Activated T-cell treated with anti-CD3 and anti-CD28 coated beads, Interleukin-2, amount 50 U/mL, for 24 hours (primary cell): ENCODE results near the gene PMS2.
"Not testable (repeated sequence)": the region's sequence is repeated elsewhere in the genome, so short reads cannot be mapped to it uniquely, and the experiment has no call there.

Experiments used
- DNase-seq: peaks from one replicate; pipeline ENCODE4 v3.0.0-alpha.2; 2020
- H3K27ac Mint-ChIP-seq: 2 replicates; pipeline ENCODE4 v1.8.0; 2020; ENCODE audit warnings: mild to moderate bottlenecking, mixed read lengths
- H3K27me3 Mint-ChIP-seq: 2 replicates; pipeline ENCODE4 v1.8.0; 2020; ENCODE audit warnings: mixed read lengths
- H3K36me3 Mint-ChIP-seq: 2 replicates; pipeline ENCODE4 v1.8.0; 2020; ENCODE audit warnings: low read depth, mixed read lengths
- H3K4me1 Mint-ChIP-seq: 2 replicates; pipeline ENCODE4 v1.8.0; 2020; ENCODE audit warnings: low read depth, mixed read lengths
- H3K4me3 Mint-ChIP-seq: 2 replicates; pipeline ENCODE4 v1.8.0; 2020; ENCODE audit warnings: mild to moderate bottlenecking, moderate library complexity, mixed read lengths
- H3K9me3 Mint-ChIP-seq: 2 replicates; pipeline ENCODE4 v1.8.0; 2020; ENCODE audit warnings: mixed read lengths

The PMS2 gene

GRCh38 chr7:6008668-6009611, at the start of gene PMS2, which contains the start of gene AIMP2:
Gene PMS2 (minus strand): TSS chr7:6009049. CDS start chr7:6009019, 30 bp downstream.
Gene AIMP2 (plus strand): TSS chr7:6009272. CDS start chr7:6009364, 92 bp downstream.
- Mint-ChIP-seq H3K4me3 (peak within 1 kb of the TSS; percentile 90), H3K9me3 (no peaks in the 10 kb centered on the region), H3K27me3 (no peaks in the 10 kb centered on the region), H3K4me1 (peaks cover 47% of the 10 kb centered on the region), H3K27ac (peak within 1 kb of the TSS; percentile 97), H3K36me3 (peaks cover 63% of the 10 kb centered on the region)
- peak; percentile 97 for DNase-seq

DNA sequence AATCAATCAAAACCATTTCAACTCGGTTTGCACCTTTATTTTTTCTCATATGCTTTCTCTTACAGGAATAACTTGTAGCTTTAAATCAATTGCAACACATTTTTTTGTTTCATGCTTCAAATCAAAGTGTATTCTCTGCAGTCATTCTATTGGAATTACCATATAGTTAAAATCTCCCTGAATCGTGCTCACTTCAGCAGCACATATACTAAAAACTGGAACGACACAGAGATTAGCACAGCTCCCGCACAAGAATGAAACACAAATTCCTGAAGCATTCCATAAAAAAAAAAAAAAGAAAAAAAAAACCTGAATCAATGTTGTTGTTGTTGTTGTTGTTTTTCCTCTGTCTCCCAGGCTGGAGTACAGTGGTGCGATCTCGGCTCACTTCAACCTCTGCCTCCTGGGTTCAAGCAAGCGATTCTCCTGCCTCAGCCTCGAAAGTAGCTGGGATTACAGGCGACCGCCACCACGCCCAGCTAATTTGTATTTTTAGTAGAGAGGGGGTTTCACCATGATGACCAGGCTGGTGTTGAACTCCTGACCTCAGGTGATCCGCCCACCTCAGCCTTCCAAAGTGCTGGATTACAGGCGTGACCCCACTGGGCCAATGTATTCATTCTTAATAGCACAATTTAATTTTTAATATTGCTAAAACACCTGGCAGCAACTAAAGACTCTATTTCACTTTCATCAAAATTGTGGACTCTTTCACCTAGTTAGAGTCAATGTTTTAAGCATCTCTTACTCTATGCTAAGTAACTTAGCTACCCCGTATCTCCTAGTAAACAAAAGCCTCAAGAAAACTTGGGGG, 48.7 kb upstream of the PMS2 start:
- Mint-ChIP-seq H3K27ac (peak overlapping the region; percentile 96), H3K36me3 (peaks cover 39% of the 10 kb centered on the region), H3K4me1 (peaks cover 25% of the 10 kb centered on the region), H3K9me3 (no peaks in the 10 kb centered on the region), H3K27me3 (no peaks in the 10 kb centered on the region), H3K4me3 (peak overlapping the region; percentile 93)
- DNase-seq: no peak

- Mint-ChIP-seq H3K9me3 (no peaks in the 10 kb centered on the region), H3K27ac (no peak overlapping the region)
- DNase-seq: no peak
These were observed 47.8 kb upstream of the PMS2 start for GRCh38 chr7:6056616-6057015.

GRCh38 chr7:6051185-6051584, 42.3 kb upstream of the PMS2 start:
- not testable (repeated sequence) for H3K27ac Mint-ChIP-seq, H3K9me3 Mint-ChIP-seq, H3K27me3 Mint-ChIP-seq, H3K4me3 Mint-ChIP-seq, DNase-seq, H3K4me1 Mint-ChIP-seq
- peaks cover 72% of the 10 kb centered on the region for H3K36me3 Mint-ChIP-seq

More at GRCh38 chr7:6056616-6057015, 47.8 kb upstream of the PMS2 start:
- no peaks in the 10 kb centered on the region for H3K27me3 Mint-ChIP-seq
- H3K4me3 Mint-ChIP-seq: peak overlapping the region; percentile 20
- peaks cover 25% of the 10 kb centered on the region for H3K4me1 Mint-ChIP-seq
- H3K36me3 Mint-ChIP-seq: peaks cover 48% of the 10 kb centered on the region

GRCh38 chr7:6049780-6050179, 40.9 kb upstream of the PMS2 start:
- Mint-ChIP-seq H3K9me3 (no peaks in the 10 kb centered on the region), H3K27me3 (no peaks in the 10 kb centered on the region), H3K27ac (no peak overlapping the region), H3K36me3 (peaks cover 75% of the 10 kb centered on the region), H3K4me3 (no peak overlapping the region), H3K4me1 (peaks cover 6% of the 10 kb centered on the region)
- DNase-seq: no peak

GRCh38 chr7:6035686-6036085, 26.8 kb upstream of the PMS2 start:
- Mint-ChIP-seq H3K9me3 (no peaks in the 10 kb centered on the region), H3K27me3 (no peaks in the 10 kb centered on the region), H3K27ac (no peak overlapping the region), H3K36me3 (peaks cover 85% of the 10 kb centered on the region), H3K4me3 (no peak overlapping the region), H3K4me1 (peaks cover 8% of the 10 kb centered on the region)
- DNase-seq: no peak

GRCh38 chr7:6035165-6035564, 26.3 kb upstream of the PMS2 start:
- no peak overlapping the region for H3K4me3 Mint-ChIP-seq
- peaks cover 85% of the 10 kb centered on the region for H3K36me3 Mint-ChIP-seq
- no peaks in the 10 kb centered on the region for H3K9me3 Mint-ChIP-seq
- no peaks in the 10 kb centered on the region for H3K27me3 Mint-ChIP-seq
- no peak for DNase-seq
- H3K27ac Mint-ChIP-seq: no peak overlapping the region
- peaks cover 8% of the 10 kb centered on the region for H3K4me1 Mint-ChIP-seq

- H3K36me3 Mint-ChIP-seq: peaks cover 92% of the 10 kb centered on the region
These were observed 23.8 kb upstream of the PMS2 start for GRCh38 chr7:6032641-6033040.

DNA sequence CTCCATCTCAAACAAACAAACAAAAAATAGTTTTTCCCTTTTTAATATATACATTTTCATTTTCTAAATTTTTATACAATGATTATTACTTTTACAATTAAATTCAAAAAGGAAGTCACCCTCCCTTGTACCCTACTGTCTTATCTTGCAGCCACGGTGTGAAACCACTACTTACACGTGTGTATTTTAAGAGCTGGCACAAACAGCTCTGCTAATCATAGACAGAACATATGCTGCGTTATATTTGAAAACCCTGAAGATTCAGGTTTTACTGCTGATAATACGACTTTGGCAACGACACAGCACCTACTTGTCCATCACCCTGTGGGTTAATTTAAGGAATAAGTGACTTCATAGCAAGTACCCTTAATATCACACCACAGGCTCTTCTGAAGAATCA, 23.3 kb upstream of the PMS2 start:
- DNase-seq: no peak
- H3K9me3 Mint-ChIP-seq: no peaks in the 10 kb centered on the region
- peaks cover 92% of the 10 kb centered on the region for H3K36me3 Mint-ChIP-seq
- H3K4me1 Mint-ChIP-seq: peaks cover 12% of the 10 kb centered on the region
- H3K27me3 Mint-ChIP-seq: no peaks in the 10 kb centered on the region
- no peak overlapping the region for H3K4me3 Mint-ChIP-seq
- H3K27ac Mint-ChIP-seq: no peak overlapping the region

More at GRCh38 chr7:6032641-6033040, 23.8 kb upstream of the PMS2 start:
- H3K9me3 Mint-ChIP-seq: no peaks in the 10 kb centered on the region
- H3K27me3 Mint-ChIP-seq: no peaks in the 10 kb centered on the region
- H3K4me1 Mint-ChIP-seq: peaks cover 8% of the 10 kb centered on the region
- no peak for DNase-seq
- H3K4me3 Mint-ChIP-seq: no peak overlapping the region
- peak overlapping the region; percentile 18 for H3K27ac Mint-ChIP-seq

DNA sequence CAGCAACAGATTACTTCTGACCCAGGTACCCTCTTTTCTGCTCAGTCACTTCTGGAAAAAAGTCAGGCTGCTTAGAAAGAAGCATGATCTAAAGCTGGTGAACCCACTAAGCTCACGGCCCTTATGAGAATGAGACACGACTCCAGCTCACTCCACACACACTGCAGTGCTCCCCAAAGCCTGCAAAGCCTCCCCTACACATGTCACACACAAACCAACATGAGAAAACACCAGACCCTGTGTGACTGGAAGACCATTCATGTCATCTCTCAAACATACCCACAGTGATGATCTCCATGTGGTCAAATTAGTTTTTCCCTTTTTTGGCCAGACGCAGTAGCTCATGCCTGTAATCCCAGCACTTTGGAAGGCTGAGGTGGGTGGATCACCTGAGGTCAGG, 22.7 kb upstream of the PMS2 start:
- Mint-ChIP-seq H3K27ac (peak overlapping the region; percentile 66), H3K4me3 (no peak overlapping the region), H3K36me3 (peaks cover 92% of the 10 kb centered on the region)

GRCh38 chr7:6030988-6031387, 22.1 kb upstream of the PMS2 start, which contains the start of gene ANKRD61:
Gene ANKRD61 (plus strand): TSS chr7:6031376. CDS start chr7:6031376, 0 bp downstream.
- no peak for DNase-seq
- H3K27ac Mint-ChIP-seq: peak within 1 kb of the TSS; percentile 66
- H3K4me3 Mint-ChIP-seq: no peak within 1 kb of the TSS
- H3K9me3 Mint-ChIP-seq: no peaks in the 10 kb centered on the region
- H3K4me1 Mint-ChIP-seq: peaks cover 24% of the 10 kb centered on the region
- no peaks in the 10 kb centered on the region for H3K27me3 Mint-ChIP-seq
- H3K36me3 Mint-ChIP-seq: peaks cover 92% of the 10 kb centered on the region

More for the DNA sequence above, 22.7 kb upstream of the PMS2 start:
- no peak for DNase-seq
- Mint-ChIP-seq H3K4me1 (peaks cover 18% of the 10 kb centered on the region), H3K27me3 (no peaks in the 10 kb centered on the region), H3K9me3 (no peaks in the 10 kb centered on the region)

DNA sequence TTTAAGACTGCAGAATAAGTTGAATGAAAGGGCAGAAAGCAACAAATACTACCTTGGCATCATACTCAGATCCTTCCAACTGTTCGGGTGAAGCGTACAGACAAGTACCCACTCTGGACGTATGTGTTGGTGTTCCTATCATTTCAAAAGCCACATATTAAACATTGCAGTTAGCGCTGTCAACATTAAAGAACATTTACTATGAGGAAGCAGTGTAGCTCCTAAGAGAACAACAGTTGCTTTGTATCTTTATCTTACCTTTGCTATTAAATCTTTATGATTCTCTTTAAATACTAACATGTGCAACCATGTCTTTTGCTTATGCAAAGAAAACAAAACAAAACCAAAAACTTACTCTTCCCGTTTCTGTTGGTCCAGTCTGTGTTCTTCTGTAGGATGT, 19.7 kb upstream of the PMS2 start:
- peaks cover 27% of the 10 kb centered on the region for H3K4me1 Mint-ChIP-seq
- no peak overlapping the region for H3K27ac Mint-ChIP-seq
- no peak overlapping the region for H3K4me3 Mint-ChIP-seq
- no peak for DNase-seq
- no peaks in the 10 kb centered on the region for H3K27me3 Mint-ChIP-seq
- peaks cover 94% of the 10 kb centered on the region for H3K36me3 Mint-ChIP-seq
- no peaks in the 10 kb centered on the region for H3K9me3 Mint-ChIP-seq

GRCh38 chr7:6027806-6028365, 19.0 kb upstream of the PMS2 start:
- H3K27ac Mint-ChIP-seq: peak overlapping the region; percentile 93
- no peak overlapping the region for H3K4me3 Mint-ChIP-seq
- DNase-seq: no peak
- no peaks in the 10 kb centered on the region for H3K27me3 Mint-ChIP-seq
- H3K4me1 Mint-ChIP-seq: peaks cover 27% of the 10 kb centered on the region
- no peaks in the 10 kb centered on the region for H3K9me3 Mint-ChIP-seq
- H3K36me3 Mint-ChIP-seq: peaks cover 96% of the 10 kb centered on the region

DNA sequence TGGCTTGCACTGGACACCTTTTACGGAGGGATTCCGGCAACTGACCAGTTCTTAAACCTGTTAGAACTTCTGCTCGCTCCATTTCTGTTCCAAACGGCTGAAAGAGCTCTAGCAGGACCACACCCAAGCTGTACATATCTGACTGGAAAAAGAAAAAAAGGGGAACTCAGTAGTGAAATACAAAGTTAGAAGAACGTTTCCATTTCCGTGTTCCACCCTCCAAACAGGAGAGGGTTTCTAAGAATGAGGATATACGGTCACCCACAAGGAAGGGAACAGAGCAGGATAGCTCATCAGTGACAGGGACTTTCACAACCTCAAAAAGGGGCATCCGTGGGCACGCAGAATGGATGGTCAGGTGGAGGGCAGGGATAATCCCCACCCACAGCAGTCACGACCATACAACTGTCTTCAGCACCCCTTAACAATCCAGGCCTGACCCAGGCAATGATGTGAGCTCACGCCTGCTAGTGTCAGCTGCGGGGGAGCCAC, 18.0 kb upstream of the PMS2 start:
- Mint-ChIP-seq H3K4me1 (peaks cover 21% of the 10 kb centered on the region), H3K27me3 (no peaks in the 10 kb centered on the region), H3K4me3 (no peak overlapping the region), H3K36me3 (peaks cover 98% of the 10 kb centered on the region), H3K9me3 (no peaks in the 10 kb centered on the region), H3K27ac (peak overlapping the region; percentile 93)
- no peak for DNase-seq
